Measurements from ENCODE around the gene CUL4A. TPM values are rescaled to one million over a fixed set of nuclear protein-coding genes. Genes with fewer than 3 reads are reported as not detected.

CUL4A gene
- polyA plus RNA-seq, 1 donor = 99.5 TPM

DNA sequence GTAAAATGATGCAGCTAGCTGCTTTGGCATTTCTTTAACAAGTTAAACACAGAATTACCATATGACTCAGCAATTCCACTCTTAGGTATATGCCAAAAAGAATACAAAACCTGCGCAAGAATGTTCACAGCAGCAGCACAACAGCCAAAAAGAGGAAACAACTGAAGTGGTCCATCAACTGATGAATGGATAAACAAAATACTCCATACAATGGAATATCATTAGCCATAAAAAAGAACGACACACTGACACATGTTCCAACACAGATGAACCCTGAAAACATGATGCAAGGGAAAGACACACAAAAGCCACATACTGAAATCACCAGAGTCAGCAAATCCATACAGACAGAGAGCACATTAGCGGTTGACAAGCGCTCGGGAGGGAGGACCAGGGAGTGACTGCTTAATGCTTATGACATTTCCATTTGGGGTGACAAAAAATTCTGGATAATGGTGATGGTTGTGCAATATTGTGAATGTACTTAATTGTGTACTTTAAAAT is 3.9 kb upstream of the CUL4A start:
- DNase-seq = no peak

DNA sequence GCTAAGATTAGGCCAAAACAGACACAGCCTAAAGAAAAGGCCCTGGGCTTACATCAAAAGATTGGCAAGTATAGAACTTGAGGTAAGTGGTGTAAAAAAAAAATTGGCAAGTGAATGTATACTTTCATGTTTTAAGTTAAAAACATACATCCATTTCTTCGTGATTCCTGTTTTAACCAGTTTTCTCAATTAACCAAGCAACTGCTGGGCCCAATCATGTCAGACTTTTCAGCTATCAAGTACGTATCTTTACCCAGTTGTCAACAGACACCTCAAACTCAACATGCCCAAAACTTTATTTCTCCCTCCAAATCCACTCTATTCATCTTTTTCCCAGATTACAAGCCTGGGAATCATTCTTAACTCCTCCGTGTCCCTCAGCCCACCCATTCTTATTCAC is 2.0 kb upstream of the CUL4A start:
- DNase-seq = no peak

DNA sequence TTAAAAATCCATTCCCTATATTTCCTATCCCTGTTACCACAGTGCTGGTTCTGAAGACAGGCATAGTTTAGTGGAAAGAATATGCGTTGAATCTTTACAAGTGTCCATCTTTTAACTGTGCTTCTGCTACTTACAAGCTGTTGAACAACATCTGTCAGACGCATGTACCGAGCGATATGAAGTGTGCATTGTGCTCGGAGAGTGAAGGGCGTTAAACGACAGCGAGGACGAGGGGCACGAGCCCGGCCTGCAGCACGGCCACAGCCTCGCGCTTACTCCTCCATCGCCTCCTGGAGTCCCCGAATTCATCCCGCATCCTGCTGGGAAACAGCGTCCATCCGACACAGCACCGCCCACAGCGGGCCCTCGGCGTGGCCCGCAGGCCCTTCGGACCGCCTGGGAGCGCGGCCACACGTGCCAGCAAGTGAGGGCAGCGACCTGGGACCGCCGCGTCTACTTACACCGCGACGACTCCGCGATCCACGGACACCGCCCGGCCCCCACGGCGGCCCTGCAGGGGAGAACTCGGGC is 1.5 kb upstream of the CUL4A start:
- no peak for DNase-seq

DNA sequence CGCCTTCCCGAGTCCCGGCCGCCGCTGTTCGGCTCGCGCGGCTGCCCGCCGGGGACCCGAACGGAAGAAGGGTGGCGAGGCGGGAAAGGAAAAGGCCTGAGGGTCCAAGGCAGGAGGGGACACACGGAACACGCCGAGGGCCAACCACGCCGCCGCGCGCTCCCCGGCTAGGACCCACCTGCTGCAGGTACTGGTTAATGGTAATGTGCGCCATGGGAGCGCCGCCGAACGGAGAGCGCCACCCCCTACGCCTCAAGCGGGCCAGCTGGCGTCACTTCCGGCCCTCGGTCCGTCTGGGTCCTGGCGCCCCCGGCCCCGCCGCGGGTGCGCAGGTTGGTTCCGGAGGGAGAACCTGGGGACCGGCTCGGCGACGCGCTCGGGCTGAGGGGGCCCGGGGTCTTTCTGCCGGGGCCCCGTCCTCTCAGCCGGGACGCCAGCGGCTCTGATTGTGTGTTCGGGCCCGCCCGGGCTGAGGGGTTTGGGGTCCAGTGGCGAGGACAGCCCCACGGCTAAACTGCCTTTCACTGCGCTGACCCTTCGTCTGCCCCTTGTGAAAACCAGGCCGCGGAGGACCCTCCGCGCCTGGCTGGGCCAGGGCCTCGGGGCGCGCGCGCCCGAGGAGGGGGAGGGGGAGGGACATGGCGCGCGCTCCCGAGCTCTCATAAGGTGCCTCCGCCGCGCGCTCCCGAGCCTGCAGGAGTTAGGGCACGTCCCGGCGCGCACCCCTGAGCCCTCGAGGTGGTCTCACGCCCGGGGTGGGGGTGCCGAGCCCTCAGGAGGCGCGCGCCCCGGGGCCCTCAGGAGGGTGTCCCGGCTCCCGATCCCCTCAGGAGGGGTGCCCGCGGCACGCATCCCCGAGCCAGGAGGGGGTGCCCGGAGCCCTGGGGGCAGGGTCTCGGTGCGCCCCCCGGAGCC is 735 bp upstream of the CUL4A start, which contains the start of gene PCID2:
Gene PCID2 (minus strand): TSS at position 249 of the 915 bp plus-strand sequence. CDS start 35 bp downstream, at position 214.
- DNase-seq = peak; percentile 92

DNA sequence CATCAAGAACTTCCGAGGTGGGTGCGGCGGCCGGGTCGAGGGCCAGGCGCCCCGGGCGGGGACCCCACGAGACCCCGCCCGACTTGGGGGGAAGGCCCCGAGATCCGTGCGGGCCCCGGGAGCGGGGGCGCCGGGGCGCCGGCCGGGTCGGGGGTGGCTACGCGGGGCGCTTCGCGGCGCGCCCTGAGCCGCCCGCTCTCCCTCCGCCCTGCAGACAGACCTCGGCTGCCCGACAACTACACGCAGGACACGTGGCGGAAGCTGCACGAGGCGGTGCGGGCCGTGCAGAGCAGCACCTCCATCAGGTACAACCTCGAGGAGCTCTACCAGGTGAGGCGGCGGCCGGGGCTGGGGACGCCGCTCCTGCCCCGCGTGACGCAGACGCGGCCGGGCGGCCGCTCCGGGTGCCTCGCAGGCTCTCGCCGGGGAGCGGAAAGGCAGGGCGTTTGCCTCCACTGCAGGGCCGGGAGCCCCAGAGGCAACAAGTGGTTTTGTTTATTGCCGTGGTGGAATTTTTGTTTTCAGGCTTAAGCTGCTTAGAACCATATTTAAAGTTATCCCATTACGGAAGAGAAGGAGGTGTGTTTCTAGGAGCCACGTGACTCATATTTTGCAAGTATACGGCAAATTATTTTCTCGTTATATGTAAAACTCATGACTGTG is 477 bp downstream of the CUL4A start:
- peak; percentile 17 for DNase-seq

DNA sequence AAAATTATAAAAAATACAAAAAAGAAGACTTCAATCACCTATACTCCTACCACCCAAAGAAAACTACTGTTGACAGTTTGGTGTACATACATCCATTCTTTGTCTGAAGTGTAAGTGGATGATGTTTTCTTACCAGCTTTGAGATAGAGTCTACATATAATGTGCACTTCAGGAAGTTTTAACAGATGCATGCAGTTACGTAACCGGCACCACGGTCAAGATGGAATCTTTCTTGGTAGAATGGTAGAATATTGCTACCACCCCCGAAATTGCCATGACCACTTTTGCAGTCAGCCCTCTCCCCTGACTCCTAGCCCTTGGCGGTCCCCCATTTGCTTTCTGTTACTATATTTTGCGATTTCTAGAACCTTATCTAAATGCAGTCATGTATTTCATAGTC is 1.4 kb downstream of the CUL4A start:
- no peak for DNase-seq

DNA sequence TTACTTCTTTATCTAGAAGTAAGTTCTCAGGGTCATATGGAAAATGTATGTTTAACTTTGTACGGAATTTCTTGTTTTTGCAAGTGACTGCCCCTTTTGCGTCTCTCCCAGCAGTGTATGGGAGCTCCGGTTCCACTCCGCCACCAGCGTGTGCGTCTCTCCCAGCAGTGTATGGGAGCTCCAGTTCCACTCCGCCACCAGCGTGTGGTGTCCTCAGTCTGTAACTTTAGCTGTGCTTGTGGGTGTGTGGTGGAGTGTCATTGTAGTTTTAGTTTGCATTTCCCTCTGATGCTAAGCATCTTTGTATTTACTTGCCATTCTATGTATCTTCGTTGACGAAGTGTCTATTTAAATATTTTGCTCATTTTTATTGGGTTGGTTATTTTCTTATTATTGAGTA is 2.4 kb downstream of the CUL4A start:
- no peak for DNase-seq

DNA sequence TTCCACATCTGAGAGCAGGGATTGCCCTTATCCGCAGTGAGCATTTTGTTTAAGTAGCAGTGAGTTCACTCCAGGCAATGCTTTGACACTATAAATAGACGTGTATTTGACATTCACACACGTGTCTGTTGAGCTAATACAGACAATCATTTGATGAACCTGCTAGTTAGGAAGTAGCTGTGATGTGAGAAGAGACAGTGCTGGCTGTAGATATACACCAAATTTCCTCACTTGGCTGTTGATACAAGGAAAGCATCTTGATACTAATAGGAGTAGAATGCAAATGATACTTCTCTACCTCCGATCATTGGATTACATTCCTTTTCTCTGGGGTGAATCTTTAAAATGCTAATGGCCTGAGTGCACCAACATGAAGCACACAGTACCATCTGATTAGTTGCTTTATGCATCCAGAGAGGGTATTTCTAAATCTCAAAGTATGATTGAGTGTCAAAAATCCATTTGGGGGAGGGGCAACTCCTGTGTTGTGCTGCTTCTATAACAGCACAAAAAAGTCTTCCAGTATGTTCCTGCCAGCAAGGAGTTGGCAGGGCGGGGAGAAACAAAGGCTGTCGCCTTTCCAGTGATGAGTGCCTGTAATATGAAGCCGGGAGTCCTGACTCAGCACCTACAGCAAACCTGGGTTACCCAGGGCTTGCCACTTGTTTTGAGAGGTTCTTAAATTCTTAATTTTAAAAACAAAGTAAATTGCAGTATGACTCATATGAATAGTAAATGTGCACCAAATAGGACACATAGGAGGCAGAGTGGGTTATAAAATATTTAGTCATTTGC is 7.0 kb downstream of the CUL4A start:
- peak; percentile 17 for DNase-seq

DNA sequence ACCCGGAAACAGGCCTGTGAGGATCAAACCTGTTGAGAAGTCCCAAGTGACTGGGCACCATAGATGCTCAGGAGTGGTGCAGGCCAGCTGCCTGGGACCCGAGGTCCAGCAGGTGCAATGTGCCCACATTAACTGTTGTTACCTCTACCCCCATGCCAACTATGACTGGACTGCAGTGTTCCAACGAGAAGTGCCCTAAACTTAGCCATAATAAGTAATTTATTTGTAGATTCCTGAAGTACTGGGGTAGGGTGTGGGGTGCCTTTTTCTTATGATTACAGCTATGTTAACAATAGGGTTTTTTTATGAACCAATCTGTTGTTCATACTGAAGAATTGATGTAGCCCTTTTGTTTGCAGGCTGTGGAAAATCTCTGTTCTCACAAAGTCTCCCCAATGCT is 9.2 kb downstream of the CUL4A start:
- no peak for DNase-seq

DNA sequence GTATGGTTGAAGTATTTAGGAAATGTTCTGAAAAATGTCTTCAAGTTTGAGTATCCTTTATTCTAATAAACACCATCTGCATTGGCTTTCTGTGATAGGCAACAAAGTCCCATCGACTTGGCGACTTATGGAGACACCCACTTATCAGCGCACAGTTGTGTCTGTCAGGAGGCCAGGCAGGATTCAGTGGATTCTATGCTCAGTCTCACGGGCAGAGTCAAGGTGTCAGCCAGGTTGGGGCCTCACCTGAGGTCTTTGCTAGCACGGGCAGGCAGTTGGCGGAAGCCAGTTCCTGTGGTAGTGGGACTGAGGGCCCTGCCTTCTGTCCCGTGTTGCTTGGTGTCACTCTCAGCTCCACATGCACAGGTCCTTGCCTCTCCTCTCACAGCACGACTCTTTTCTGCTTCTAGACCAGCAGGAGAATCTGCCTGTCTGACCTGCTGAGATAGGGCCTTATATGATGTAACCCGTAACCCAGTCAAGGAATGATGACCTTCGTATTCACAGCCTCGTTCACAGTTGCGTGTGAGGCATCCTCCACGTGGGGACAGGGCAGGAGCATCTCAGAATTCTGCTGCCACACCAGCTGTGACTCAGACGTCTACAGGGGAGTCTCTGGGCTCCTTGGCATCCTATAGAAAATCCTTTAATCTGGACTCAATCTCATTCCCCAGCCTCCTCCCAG is 10.0 kb downstream of the CUL4A start:
- no peak for DNase-seq

DNA sequence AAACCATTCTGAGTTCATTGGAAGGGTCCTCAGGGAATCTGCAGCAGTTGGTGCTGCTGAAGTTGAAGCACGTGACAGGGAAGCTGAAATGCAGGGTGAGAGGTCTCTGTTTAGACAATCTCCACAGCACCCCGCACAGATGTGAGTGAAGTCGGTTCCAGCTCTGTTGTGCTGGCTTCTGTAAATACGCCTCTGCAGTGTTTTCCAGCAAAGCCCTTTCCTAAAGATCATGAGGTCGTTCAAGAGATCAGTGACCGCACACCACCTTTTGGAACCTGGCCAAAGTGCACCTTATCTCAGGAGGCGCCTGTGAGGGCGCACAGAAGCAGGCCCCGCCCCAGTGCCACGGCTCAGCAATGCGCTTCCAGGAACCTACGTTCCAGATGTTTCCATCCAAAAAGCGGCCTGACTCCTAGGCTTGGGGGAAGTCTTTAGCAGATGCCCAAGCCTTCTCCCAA is 10.8 kb downstream of the CUL4A start:
- DNase-seq = no peak

DNA sequence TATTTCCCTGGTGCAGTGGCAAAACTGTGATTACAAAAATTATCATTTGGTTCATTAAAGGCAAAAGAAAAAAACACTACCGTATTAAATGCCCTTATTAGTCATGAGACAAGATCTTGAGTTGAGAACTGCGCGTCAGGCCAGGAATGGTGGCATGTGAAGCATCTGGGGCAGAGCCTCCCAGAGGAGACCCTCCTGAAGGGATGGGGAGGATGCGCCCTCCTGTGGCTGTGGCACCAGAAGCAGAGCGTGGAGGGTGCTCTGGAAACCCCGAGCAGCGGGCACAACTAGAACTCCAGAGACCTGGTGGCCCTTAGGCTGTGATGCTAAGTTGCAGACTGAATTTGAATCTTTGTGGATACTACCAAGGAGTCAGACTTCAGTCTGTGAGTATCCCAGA is 11.5 kb downstream of the CUL4A start:
- no peak for DNase-seq

DNA sequence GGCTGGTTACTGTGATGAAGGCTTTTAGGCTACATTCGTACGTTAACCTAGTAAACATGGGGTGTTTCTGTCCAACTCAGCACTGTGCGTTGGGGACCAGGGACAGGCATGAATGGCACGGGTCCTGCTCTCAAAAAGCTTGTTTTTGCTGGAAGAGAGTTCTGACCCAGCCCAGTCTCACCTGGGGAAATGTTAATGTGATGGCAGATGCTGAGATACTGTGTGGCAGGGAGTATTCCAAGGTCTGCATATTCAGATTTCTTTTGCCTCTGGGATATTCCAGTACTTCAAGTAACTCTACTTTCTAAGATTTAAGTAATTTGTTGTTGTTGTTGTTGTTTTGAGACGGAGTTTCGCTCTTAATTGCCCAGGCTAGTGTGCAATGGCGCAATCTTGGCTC is 13.7 kb downstream of the CUL4A start:
- no peak for DNase-seq

DNA sequence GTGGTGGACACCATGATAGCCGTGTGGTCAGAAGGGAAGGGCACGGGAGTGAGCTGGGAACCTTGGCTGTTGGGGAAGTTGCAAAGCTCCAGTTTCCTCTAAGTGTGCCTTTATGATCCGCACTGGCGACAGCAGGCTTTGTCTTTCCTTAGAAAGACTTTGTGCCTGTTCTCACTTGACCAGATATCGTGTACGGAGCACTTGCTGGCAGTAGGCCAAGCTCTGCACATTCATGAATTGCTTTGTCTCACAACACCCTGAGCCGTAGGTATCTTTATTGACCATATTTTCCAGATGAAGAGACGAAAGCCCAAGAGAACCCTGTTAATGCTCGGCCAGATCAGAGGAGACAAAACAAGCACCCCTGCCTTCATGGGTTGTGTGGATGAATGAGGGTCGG is 15.1 kb downstream of the CUL4A start:
- DNase-seq = no peak

DNA sequence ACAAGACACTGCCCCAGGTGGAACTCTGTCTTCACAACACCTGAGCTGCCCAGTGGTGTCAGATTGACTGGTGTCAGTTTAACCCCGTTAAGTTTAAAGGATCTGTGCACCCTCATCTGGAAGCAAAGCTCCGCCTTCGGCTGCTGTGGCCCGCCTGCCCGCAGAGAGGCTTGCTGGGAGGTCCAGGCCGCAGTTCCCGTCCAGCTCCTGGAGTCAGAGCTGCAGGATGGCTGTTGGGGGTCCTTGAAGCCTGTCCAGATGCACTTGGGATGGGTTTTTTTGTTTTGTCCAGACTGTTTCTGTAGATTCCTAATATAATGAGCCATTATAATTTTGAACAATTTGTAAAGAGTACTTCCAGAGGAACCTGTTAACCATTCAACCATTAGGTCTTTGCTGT is 16.1 kb downstream of the CUL4A start:
- DNase-seq = no peak

DNA sequence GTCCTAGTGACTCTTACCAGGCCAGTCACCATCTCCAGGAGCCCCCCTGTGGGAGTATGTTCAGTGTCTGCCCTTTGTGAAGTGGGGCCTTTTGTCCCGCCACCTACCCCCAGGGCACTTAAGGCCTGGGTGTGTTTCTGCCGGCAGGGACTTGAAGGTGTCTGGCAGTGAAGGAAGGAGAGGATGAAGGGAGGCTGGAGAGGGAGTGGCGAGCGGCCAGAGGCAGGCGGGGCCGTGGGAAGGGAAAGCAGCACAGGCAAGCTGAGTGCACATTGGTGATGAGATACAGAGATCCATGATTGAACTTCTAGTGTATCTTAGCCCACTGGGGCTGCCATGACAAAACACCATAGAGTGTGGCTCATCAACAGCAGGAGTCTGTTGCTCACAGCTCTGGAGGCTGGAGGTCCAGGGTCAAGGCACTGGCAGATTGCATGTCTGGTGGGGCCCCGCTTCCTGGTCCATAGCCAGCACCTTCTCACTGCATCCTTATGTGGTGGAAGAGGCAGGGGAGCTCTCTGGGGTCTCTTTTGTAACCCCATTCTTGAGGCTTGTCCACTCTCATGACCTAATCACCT is 17.5 kb downstream of the CUL4A start:
- no peak for DNase-seq

DNA sequence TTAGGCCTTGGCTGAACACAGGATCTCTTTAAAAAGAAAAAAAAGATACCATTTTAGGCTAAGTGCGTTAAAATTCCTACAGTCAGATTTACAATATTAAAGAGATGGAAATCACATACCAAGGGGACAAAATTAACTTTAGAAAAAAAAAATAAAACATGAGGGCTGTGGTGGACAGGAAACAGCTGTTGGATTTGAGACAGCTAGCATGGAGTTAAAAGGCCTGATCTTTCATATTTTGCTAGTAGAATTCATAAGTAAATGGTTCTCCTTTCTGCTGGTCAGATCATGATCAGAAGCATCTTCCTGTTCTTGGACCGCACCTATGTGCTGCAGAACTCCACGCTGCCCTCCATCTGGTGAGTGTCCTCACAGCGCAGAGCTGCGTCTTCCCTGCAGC is 19.7 kb downstream of the CUL4A start:
- peak; percentile 27 for DNase-seq

DNA sequence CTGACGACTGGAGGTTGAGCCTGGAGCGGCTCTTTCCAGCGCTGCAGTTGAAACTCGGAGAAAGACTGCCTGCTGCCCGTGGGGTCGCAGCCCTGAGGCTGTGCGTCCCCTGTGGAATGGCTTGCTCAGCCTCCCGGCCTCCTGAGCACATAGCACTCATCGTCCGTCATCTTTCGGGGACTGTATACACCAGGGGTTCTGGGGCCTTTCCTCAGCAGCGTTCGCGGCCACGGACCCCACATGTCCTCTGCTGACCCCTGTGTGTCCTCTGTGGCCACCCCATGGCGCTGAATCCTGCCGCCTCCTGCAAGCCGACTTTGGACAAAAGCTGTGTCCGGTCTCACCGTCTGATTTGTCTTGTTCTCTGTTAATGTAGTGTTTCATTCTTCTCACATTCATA is 20.4 kb downstream of the CUL4A start:
- no peak for DNase-seq

DNA sequence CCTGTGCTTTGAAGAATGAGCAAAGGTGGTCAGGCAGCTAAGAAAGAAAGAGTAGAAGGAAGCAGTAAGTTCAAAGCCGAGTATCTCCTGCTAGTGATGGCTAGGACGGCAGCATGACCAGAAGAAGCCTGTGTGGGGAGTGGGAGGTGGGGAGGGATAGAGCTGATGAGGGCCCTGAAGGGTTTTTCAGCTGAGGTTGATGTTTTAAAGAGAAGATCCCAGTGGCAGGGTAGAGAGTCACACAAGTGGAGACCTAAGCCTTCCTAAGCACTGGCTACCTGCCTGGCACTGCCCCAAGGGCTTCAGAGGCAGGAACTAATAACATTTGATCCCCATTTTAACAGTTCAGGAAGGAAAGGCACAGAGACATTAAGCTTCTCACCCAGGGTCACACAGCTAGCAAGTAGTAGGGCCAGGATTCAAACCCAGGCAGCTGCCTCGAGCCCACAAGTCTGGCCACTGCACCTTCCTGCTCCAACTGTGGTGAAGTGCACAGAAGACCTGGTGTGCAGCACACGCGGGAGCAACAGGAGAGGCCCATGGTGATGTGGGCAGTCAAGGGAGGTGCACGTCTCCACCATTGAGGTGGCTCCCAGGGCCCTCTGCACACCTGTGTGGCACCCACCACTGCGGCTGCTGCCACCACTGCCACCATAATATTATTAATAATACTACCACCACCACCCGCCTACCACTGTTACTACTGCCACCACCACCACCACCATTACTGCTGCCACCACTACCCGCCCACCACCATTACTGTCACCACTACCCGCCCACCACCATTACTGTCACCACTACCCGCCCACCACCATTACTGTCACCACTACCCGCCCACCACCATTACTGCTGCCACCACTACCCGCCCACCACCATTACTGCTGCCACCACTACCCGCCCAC is 22.1 kb downstream of the CUL4A start:
- DNase-seq = no peak

Data from left kidney (tissue), 2 donors.